ENCODE results near the gene ZNF25.

The ZNF25 gene

GRCh38 chr10:37992083-37992482 lies 15.6 kb upstream of the ZNF25 start:
- no peaks in the 10 kb centered on the region for H3K36me3 ChIP-seq (ENCODE audit: insufficient read depth, low read length)
- peaks cover 4% of the 10 kb centered on the region; the same call in 1 of the 2 replicates for H3K27me3 ChIP-seq (ENCODE audit: insufficient read depth, low read length)
- no peaks in the 10 kb centered on the region for H3K79me2 ChIP-seq (ENCODE audit: control insufficient read depth, insufficient read depth, low read length, unreplicated experiment)
- H3K4me3 ChIP-seq (ENCODE audit: low read depth, low read length): no peak overlapping the region
- no peaks in the 10 kb centered on the region for H3K4me1 ChIP-seq (ENCODE audit: control insufficient read depth, insufficient read depth, low read length, unreplicated experiment)
- H3K27ac ChIP-seq (ENCODE audit: low read depth, low read length): no peak overlapping the region
- no peak overlapping the region for H2AFZ ChIP-seq (ENCODE audit: low read length, unreplicated experiment)

DNA sequence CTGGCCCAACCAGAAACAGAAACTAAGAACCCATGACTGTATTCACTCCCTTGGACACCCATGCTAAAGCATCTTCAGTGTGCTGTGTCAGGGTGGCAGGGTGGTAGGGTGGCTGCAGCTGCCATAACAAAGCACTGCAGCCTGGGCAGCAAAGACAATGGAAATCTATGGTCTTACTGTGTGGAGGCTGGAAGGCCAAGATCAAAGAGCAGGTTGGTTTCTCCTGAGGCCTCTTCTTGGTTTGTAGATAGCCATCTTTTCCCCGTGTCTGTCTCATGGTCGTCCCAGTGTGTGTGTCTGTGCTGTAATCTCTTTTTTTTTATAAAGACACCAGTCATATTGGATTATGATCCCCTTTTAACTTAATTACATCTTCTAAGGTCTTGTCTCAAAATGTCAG lies 15.2 kb upstream of the ZNF25 start:
- Histone ChIP-seq H3K4me1 (ENCODE audit: control insufficient read depth, insufficient read depth, low read length, unreplicated experiment) (no peaks in the 10 kb centered on the region), H2AFZ (ENCODE audit: low read length, unreplicated experiment) (no peak overlapping the region), H3K4me3 (ENCODE audit: low read depth, low read length) (no peak overlapping the region), H3K79me2 (ENCODE audit: control insufficient read depth, insufficient read depth, low read length, unreplicated experiment) (no peaks in the 10 kb centered on the region), H3K27me3 (ENCODE audit: insufficient read depth, low read length) (peaks cover 4% of the 10 kb centered on the region; the same call in 1 of the 2 replicates), H3K27ac (ENCODE audit: low read depth, low read length) (no peak overlapping the region), H3K36me3 (ENCODE audit: insufficient read depth, low read length) (no peaks in the 10 kb centered on the region)

- peak overlapping the region; percentile 91 for H2AFZ ChIP-seq (ENCODE audit: low read length, unreplicated experiment)
- H3K79me2 ChIP-seq (ENCODE audit: control insufficient read depth, insufficient read depth, low read length, unreplicated experiment): peaks cover 20% of the 10 kb centered on the region
- H3K4me3 ChIP-seq (ENCODE audit: low read depth, low read length): peak overlapping the region; percentile 88
- H3K27ac ChIP-seq (ENCODE audit: low read depth, low read length): no peak overlapping the region
- H3K27me3 ChIP-seq (ENCODE audit: insufficient read depth, low read length): no peaks in the 10 kb centered on the region
- H3K4me1 ChIP-seq (ENCODE audit: control insufficient read depth, insufficient read depth, low read length, unreplicated experiment): peaks cover 10% of the 10 kb centered on the region
- no peaks in the 10 kb centered on the region for H3K36me3 ChIP-seq (ENCODE audit: insufficient read depth, low read length)
Observed at GRCh38 chr10:37976880-37977203, 395 bp upstream of the ZNF25 start.

GRCh38 chr10:37975401-37975991 lies 951 bp downstream of the ZNF25 start:
- H3K79me2 ChIP-seq (ENCODE audit: control insufficient read depth, insufficient read depth, low read length, unreplicated experiment): peaks cover 20% of the 10 kb centered on the region
- H3K27me3 ChIP-seq (ENCODE audit: insufficient read depth, low read length): no peaks in the 10 kb centered on the region
- peaks cover 4% of the 10 kb centered on the region; the same call in 1 of the 2 replicates for H3K36me3 ChIP-seq (ENCODE audit: insufficient read depth, low read length)
- peaks cover 10% of the 10 kb centered on the region for H3K4me1 ChIP-seq (ENCODE audit: control insufficient read depth, insufficient read depth, low read length, unreplicated experiment)
- H3K4me3 ChIP-seq (ENCODE audit: low read depth, low read length): peak overlapping the region; percentile 88
- peak overlapping the region; percentile 40 for H3K27ac ChIP-seq (ENCODE audit: low read depth, low read length)
- H2AFZ ChIP-seq (ENCODE audit: low read length, unreplicated experiment): peak overlapping the region; percentile 88

DNA sequence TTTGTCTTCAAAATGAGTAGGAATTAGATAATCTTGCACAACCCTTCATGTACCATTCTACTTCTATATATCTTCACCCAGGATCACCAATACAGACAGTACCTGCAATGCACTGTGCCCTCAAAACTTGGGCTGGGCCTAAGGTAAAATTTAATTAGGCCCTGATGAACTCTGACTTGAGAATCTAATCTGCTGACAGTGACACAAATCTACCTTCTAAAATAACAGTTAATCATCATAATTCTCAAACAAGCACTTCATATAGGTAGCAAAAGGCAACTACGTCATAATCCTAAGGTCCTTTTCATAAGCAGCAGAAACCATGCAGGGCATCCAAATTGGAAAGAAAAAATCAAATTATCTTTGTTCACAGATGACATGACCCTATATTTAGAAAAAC lies 4.1 kb downstream of the ZNF25 start:
- H3K36me3 ChIP-seq (ENCODE audit: insufficient read depth, low read length): peaks cover 31% of the 10 kb centered on the region
- no peak overlapping the region for H2AFZ ChIP-seq (ENCODE audit: low read length, unreplicated experiment)
- no peak overlapping the region for H3K4me3 ChIP-seq (ENCODE audit: low read depth, low read length)
- H3K4me1 ChIP-seq (ENCODE audit: control insufficient read depth, insufficient read depth, low read length, unreplicated experiment): peaks cover 10% of the 10 kb centered on the region
- peaks cover 20% of the 10 kb centered on the region for H3K79me2 ChIP-seq (ENCODE audit: control insufficient read depth, insufficient read depth, low read length, unreplicated experiment)
- H3K27ac ChIP-seq (ENCODE audit: low read depth, low read length): no peak overlapping the region
- no peaks in the 10 kb centered on the region for H3K27me3 ChIP-seq (ENCODE audit: insufficient read depth, low read length)

DNA sequence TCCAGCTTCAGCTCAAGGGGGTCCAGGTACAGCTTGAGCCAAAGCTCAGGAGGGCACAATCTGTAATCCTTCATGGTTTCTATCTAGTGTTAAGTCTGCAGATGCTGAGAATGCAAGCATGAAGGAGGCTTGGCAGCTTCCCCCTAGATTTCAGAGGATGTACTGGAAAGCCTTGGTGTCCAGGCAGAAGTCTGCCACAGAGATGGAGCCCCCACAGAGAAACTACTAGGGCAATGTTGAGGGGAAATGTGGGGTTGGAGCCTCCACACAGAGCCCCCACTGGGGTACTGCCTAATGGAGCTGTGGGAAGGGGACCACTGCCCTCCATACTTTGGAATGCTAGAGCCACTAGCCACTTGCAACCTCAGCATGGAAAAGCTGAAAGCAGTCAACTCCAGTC lies 11.4 kb downstream of the ZNF25 start:
- Histone ChIP-seq H3K4me3 (ENCODE audit: low read depth, low read length) (no peak overlapping the region), H3K79me2 (ENCODE audit: control insufficient read depth, insufficient read depth, low read length, unreplicated experiment) (no peaks in the 10 kb centered on the region), H3K4me1 (ENCODE audit: control insufficient read depth, insufficient read depth, low read length, unreplicated experiment) (no peaks in the 10 kb centered on the region), H3K36me3 (ENCODE audit: insufficient read depth, low read length) (peaks cover 32% of the 10 kb centered on the region), H2AFZ (ENCODE audit: low read length, unreplicated experiment) (no peak overlapping the region), H3K27ac (ENCODE audit: low read depth, low read length) (no peak overlapping the region), H3K27me3 (ENCODE audit: insufficient read depth, low read length) (no peaks in the 10 kb centered on the region)

DNA sequence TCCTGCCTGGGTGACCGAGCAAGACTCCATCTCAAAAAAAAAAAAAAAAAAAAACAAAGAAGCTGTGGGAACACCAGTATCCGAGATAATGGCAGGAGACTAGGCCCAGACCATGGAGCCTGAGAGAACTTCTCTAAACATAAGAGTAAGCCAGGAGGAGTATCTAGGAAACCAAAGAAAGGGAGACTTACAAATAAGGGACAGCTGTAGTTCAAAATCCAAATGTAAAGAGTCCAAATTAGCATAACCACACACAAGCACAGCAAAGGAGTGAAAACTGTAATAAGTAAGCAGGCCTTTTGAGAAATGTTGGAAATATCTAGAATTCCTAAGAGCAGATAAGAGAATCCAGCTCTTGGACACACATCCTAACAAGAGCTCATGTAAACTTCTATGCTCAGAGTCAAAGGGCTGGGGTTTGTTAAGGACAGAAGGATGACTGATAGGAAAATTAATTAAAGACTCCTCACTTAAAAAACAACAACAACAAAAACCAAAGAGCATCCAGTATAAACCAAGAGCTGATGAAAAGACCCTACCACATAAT lies 15.8 kb downstream of the ZNF25 start:
- Histone ChIP-seq H3K36me3 (ENCODE audit: insufficient read depth, low read length) (peaks cover 24% of the 10 kb centered on the region), H3K27ac (ENCODE audit: low read depth, low read length) (no peak overlapping the region), H3K27me3 (ENCODE audit: insufficient read depth, low read length) (no peaks in the 10 kb centered on the region), H3K4me3 (ENCODE audit: low read depth, low read length) (no peak overlapping the region), H3K4me1 (ENCODE audit: control insufficient read depth, insufficient read depth, low read length, unreplicated experiment) (no peaks in the 10 kb centered on the region), H3K79me2 (ENCODE audit: control insufficient read depth, insufficient read depth, low read length, unreplicated experiment) (no peaks in the 10 kb centered on the region), H2AFZ (ENCODE audit: low read length, unreplicated experiment) (no peak overlapping the region)

DNA sequence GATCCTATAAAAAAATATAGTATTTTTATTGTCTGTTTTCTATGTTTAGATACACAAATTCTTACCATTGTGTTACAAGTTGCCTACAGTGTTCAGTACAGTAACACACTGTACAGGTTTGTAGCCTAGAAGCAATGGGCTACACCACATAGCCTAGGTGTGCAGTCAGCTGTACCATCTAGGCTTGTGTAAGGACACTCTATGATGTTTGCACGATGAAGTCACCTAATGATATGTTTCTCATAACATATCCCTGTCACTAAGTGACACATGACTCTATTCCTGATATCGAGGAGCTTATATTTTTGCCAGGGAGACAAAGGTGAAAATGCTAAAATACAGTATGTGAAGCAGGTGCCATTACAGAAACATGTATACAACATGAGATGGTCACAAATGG lies 18.6 kb downstream of the ZNF25 start:
- no peaks in the 10 kb centered on the region for H3K27me3 ChIP-seq (ENCODE audit: insufficient read depth, low read length)
- H3K4me1 ChIP-seq (ENCODE audit: control insufficient read depth, insufficient read depth, low read length, unreplicated experiment): no peaks in the 10 kb centered on the region
- H3K27ac ChIP-seq (ENCODE audit: low read depth, low read length): no peak overlapping the region
- H3K4me3 ChIP-seq (ENCODE audit: low read depth, low read length): no peak overlapping the region
- H3K36me3 ChIP-seq (ENCODE audit: insufficient read depth, low read length): peaks cover 37% of the 10 kb centered on the region
- no peaks in the 10 kb centered on the region for H3K79me2 ChIP-seq (ENCODE audit: control insufficient read depth, insufficient read depth, low read length, unreplicated experiment)
- H2AFZ ChIP-seq (ENCODE audit: low read length, unreplicated experiment): no peak overlapping the region

DNA sequence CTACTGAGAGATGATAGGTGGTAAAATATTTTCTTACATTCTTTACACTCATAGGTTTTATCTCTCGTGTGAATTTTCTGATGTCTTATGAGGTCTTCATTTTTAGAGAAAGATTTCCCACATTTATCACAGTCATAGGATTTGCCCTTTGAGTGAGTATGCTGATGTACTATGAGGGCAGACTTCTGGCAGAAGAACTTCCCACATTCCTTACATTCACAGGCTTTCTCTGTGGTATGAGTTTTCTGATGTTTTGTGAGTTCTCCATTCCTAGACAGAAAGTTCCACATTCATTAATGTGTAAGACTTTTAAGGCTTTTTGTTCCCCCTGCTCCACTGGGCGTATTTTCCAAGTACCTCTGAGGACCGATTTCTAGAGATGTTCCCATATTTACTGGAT lies 23.5 kb downstream of the ZNF25 start:
- Histone ChIP-seq H2AFZ (ENCODE audit: low read length, unreplicated experiment) (no peak overlapping the region), H3K4me3 (ENCODE audit: low read depth, low read length) (no peak overlapping the region), H3K27ac (ENCODE audit: low read depth, low read length) (no peak overlapping the region), H3K79me2 (ENCODE audit: control insufficient read depth, insufficient read depth, low read length, unreplicated experiment) (no peaks in the 10 kb centered on the region), H3K4me1 (ENCODE audit: control insufficient read depth, insufficient read depth, low read length, unreplicated experiment) (no peaks in the 10 kb centered on the region), H3K27me3 (ENCODE audit: insufficient read depth, low read length) (no peaks in the 10 kb centered on the region), H3K36me3 (ENCODE audit: insufficient read depth, low read length) (peaks cover 55% of the 10 kb centered on the region)

GRCh38 chr10:37952043-37952755 lies 24.2 kb downstream of the ZNF25 start:
- Histone ChIP-seq H3K4me1 (ENCODE audit: control insufficient read depth, insufficient read depth, low read length, unreplicated experiment) (no peaks in the 10 kb centered on the region), H2AFZ (ENCODE audit: low read length, unreplicated experiment) (no peak overlapping the region), H3K79me2 (ENCODE audit: control insufficient read depth, insufficient read depth, low read length, unreplicated experiment) (no peaks in the 10 kb centered on the region), H3K27ac (ENCODE audit: low read depth, low read length) (no peak overlapping the region), H3K27me3 (ENCODE audit: insufficient read depth, low read length) (no peaks in the 10 kb centered on the region), H3K4me3 (ENCODE audit: low read depth, low read length) (no peak overlapping the region), H3K36me3 (ENCODE audit: insufficient read depth, low read length) (peaks cover 51% of the 10 kb centered on the region)

DNA sequence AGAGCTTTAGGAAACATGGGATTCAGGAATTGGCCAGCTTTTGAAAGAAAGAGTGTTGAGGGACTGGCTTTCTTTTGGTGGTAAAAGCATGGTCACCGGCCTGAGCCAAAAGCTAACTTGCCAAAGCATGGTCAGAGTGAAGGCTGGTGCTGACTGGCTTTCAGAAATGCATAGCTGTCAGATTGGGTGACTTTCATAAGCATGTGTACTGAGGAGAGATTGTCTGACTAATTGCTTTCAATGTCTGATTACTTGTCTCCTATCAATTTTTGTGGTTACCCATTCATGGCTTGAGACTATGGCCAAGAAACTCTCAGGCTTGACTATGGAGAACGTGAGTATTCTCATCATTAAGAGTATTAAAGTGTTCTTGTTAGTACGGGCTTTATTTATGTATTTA lies 28.2 kb downstream of the ZNF25 start:
- no peaks in the 10 kb centered on the region for H3K4me1 ChIP-seq (ENCODE audit: control insufficient read depth, insufficient read depth, low read length, unreplicated experiment)
- no peaks in the 10 kb centered on the region for H3K27me3 ChIP-seq (ENCODE audit: insufficient read depth, low read length)
- no peaks in the 10 kb centered on the region for H3K79me2 ChIP-seq (ENCODE audit: control insufficient read depth, insufficient read depth, low read length, unreplicated experiment)
- H3K36me3 ChIP-seq (ENCODE audit: insufficient read depth, low read length): peaks cover 21% of the 10 kb centered on the region
- no peak overlapping the region for H3K27ac ChIP-seq (ENCODE audit: low read depth, low read length)
- no peak overlapping the region for H3K4me3 ChIP-seq (ENCODE audit: low read depth, low read length)
- no peak overlapping the region for H2AFZ ChIP-seq (ENCODE audit: low read length, unreplicated experiment)

Data from ACC112 (cell line).